Parathyroid adenoma (tissue), 2 donors: Measurements from ENCODE around the gene OSBPL9.

Experiments used
- H2AFZ ChIP-seq: fragments of 300-600 bp; sonication (generic); one replicate; pipeline ENCODE4 v1.7.0; 2017; ENCODE audit warnings: antibody characterized with exemption, mild to moderate bottlenecking
- H3K27ac ChIP-seq: fragments of 300-600 bp; sonication (generic); one replicate; pipeline ENCODE4 v1.7.0; 2017
- H3K27me3 ChIP-seq: fragments of 300-600 bp; sonication (generic); one replicate; pipeline ENCODE4 v1.7.0; 2017; ENCODE audit warnings: low read length; ENCODE audit not compliant: control insufficient read depth, insufficient read depth
- H3K36me3 ChIP-seq: fragments of 300-600 bp; sonication (generic); one replicate; pipeline ENCODE4 v1.7.0; 2017; ENCODE audit warnings: low read length; ENCODE audit not compliant: control insufficient read depth, insufficient read depth
- H3K4me1 ChIP-seq: fragments of 300-600 bp; sonication (generic); one replicate; pipeline ENCODE4 v1.7.0; 2017; ENCODE audit warnings: control low read depth
- H3K4me2 ChIP-seq: fragments of 300-600 bp; sonication (generic); one replicate; pipeline ENCODE4 v1.7.0; 2017; ENCODE audit warnings: low read length
- H3K4me3 ChIP-seq: fragments of 300-600 bp; sonication (generic); one replicate; pipeline ENCODE4 v1.7.0; 2017; ENCODE audit warnings: low read depth, low read length
- H3K79me2 ChIP-seq: fragments of 300-600 bp; sonication (generic); one replicate; pipeline ENCODE4 v1.7.0; 2017; ENCODE audit warnings: control low read depth
- H3K9ac ChIP-seq: fragments of 300-600 bp; sonication (generic); one replicate; pipeline ENCODE4 v1.7.0; 2017; ENCODE audit warnings: mild to moderate bottlenecking
- H3K9me3 ChIP-seq: fragments of 300-600 bp; sonication (generic); one replicate; pipeline ENCODE4 v1.7.0; 2017; ENCODE audit warnings: low read length; ENCODE audit not compliant: control insufficient read depth
- CTCF ChIP-seq: fragments of 300-600 bp; sonication (generic); IDR thresholded peaks from one replicate; pipeline ENCODE4 v1.7.0; 2017; ENCODE audit warnings: antibody characterized with exemption, mild to moderate bottlenecking
- donor health status: primary hyperparathyroidism.

The OSBPL9 gene

DNA sequence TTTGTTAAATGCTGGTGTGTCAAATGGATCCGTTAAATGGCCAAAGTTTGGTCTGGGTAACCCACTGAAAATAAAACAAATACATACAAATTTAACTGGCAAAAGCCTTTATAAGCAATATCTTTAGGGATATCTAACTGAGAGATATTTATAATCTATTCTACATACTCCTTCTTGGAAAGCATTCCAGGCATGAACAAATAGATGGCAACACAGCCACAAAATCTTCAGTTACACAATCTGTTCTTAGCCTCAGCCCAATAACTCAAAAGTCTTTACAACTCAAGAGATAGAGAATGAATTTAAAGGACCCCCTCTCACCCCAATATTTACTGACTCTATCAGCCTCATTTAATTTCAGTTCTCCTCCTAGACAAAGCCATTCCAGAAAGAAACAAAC lies 202.9 kb downstream of the OSBPL9 start:
- Histone ChIP-seq H3K4me3 (no peak overlapping the region), H3K27ac (no peak overlapping the region), H3K4me1 (no peaks in the 10 kb centered on the region), H3K9ac (no peak overlapping the region), H3K4me2 (no peak overlapping the region), H3K9me3 (no peaks in the 10 kb centered on the region), H3K79me2 (peaks cover 2% of the 10 kb centered on the region), H3K36me3 (no peaks in the 10 kb centered on the region), H2AFZ (no peak overlapping the region), H3K27me3 (no peaks in the 10 kb centered on the region)
- no peak for TF ChIP-seq CTCF

DNA sequence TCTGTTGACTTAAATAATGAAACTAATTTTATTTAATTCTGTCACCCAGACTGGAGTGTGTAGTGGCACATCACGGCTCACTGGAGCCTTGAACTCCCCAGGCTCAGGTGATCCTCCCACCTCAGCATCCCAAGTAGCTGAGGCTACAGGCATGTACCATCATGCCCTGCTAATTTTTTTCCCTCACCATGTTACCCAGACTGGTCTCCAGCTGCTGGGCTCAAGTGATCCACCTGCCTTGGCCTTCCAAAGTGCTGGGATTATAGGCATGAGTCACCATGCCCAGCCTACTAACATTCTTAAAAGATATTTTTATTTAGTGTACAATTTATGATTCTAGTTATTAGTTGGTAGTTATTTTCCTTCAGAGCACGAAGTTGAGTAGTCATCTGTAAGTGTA lies 212.2 kb downstream of the OSBPL9 start:
- Histone ChIP-seq H3K4me1 (no peaks in the 10 kb centered on the region), H2AFZ (no peak overlapping the region)
- no peak for TF ChIP-seq CTCF

GRCh38 chr1:51833700-51834099 lies 216.8 kb downstream of the OSBPL9 start:
- H3K4me1 ChIP-seq: peaks cover 2% of the 10 kb centered on the region
- no peaks in the 10 kb centered on the region for H3K79me2 ChIP-seq
- H3K36me3 ChIP-seq: no peaks in the 10 kb centered on the region
- H3K4me2 ChIP-seq: no peak overlapping the region
- H3K27ac ChIP-seq: no peak overlapping the region
- H2AFZ ChIP-seq: no peak overlapping the region
- H3K4me3 ChIP-seq: no peak overlapping the region
- no peak for TF ChIP-seq CTCF
- H3K9me3 ChIP-seq: no peaks in the 10 kb centered on the region
- H3K9ac ChIP-seq: no peak overlapping the region
- no peaks in the 10 kb centered on the region for H3K27me3 ChIP-seq

More for the DNA sequence above, 212.2 kb downstream of the OSBPL9 start:
- no peak overlapping the region for H3K9ac ChIP-seq
- no peaks in the 10 kb centered on the region for H3K9me3 ChIP-seq
- H3K27me3 ChIP-seq: no peaks in the 10 kb centered on the region
- H3K4me3 ChIP-seq: no peak overlapping the region
- no peak overlapping the region for H3K4me2 ChIP-seq
- H3K36me3 ChIP-seq: no peaks in the 10 kb centered on the region
- no peak overlapping the region for H3K27ac ChIP-seq
- H3K79me2 ChIP-seq: peaks cover 2% of the 10 kb centered on the region

DNA sequence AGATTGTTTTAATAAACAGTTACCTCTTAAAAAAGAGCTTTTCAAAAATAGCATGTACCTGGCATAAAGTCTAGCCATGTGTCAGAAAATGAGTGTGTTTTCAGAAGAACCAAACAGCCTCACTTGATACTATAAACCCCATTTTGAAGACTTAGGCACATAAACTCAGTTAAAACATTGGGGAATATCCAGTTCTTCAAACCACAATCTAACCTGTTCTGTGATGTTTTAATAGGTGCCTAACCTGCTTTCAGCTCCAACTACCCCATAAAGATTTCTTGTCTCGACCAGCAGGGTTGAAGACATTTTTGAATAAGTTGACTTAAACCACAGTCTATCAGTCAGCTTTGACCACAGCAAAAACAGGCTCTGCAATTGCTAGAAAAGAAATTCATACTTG lies 220.4 kb downstream of the OSBPL9 start:
- no peak overlapping the region for H3K27ac ChIP-seq
- H3K36me3 ChIP-seq: no peaks in the 10 kb centered on the region
- no peaks in the 10 kb centered on the region for H3K27me3 ChIP-seq
- no peak for TF ChIP-seq CTCF
- H3K79me2 ChIP-seq: no peaks in the 10 kb centered on the region
- no peaks in the 10 kb centered on the region for H3K9me3 ChIP-seq
- peaks cover 2% of the 10 kb centered on the region for H3K4me1 ChIP-seq
- no peak overlapping the region for H3K4me3 ChIP-seq
- no peak overlapping the region for H2AFZ ChIP-seq
- no peak overlapping the region for H3K9ac ChIP-seq
- no peak overlapping the region for H3K4me2 ChIP-seq
